K562 (cell line): Measurements from ENCODE around the gene OSCP1. TPM values are rescaled to one million over a fixed set of nuclear protein-coding genes. Genes with fewer than 3 reads are reported as not detected.
A peak's percentile ranks its signal among the peaks of the same experiment; 100 is the strongest.

Experiments used
- CCNT2 ChIP-seq: IDR thresholded peaks from 2 replicates; pipeline ENCODE4 v1.6.1; 2011; ENCODE audit warnings: borderline replicate concordance, low read depth, mild to moderate bottlenecking, moderate library complexity, mixed read lengths, low read length; ENCODE audit not compliant: insufficient read length; ENCODE audit errors: extremely low read depth
- CHD2 ChIP-seq: IDR thresholded peaks from 2 replicates; pipeline ENCODE4 v1.6.1; 2011; ENCODE audit warnings: low read depth, low read length
- ESRRB ChIP-seq: fragments of 250-450 bp; sonication (Bioruptor Pico); IDR thresholded peaks from 2 replicates; pipeline ENCODE4 v1.5.0; 2020; ENCODE audit warnings: mild to moderate bottlenecking, moderate library complexity, borderline replicate concordance
- GABPB2 ChIP-seq: fragments of 250-450 bp; sonication (Bioruptor Pico); conservative IDR thresholded peaks from 2 replicates; pipeline ENCODE4 v1.5.1; 2021; ENCODE audit warnings: mild to moderate bottlenecking
- GATAD2B ChIP-seq: fragments of 450-650 bp; IDR thresholded peaks from 2 replicates; pipeline ENCODE4 v1.6.1; 2017; ENCODE audit warnings: mild to moderate bottlenecking, borderline replicate concordance
- HMG20B ChIP-seq: fragments of 250-450 bp; sonication (Bioruptor Pico); IDR thresholded peaks from 2 replicates; pipeline ENCODE4 v1.5.0; 2021; ENCODE audit warnings: mild to moderate bottlenecking
- NFRKB ChIP-seq: fragments of 450-650 bp; IDR thresholded peaks from 2 replicates; pipeline ENCODE4 v1.6.1; 2016; ENCODE audit warnings: low read depth
- PKNOX1 ChIP-seq: fragments of 450-650 bp; IDR thresholded peaks from 2 replicates; pipeline ENCODE4 v1.6.1; 2016
- SMARCB1 ChIP-seq: IDR thresholded peaks from 2 replicates; pipeline ENCODE4 v1.6.1; 2011; ENCODE audit warnings: improper control_type of control experiment, low read depth; ENCODE audit not compliant: insufficient read length
- TAF15 ChIP-seq: fragments of 200-400 bp; formaldehyde crosslinking; IDR thresholded peaks from 2 replicates; pipeline ENCODE4 v1.6.1; 2017; ENCODE audit warnings: mild to moderate bottlenecking, low read depth, low read length, moderate library complexity
- TCF7 ChIP-seq: sonication (generic); IDR thresholded peaks from 2 replicates; pipeline ENCODE4 v1.6.1; 2016; ENCODE audit warnings: antibody characterized with exemption, borderline replicate concordance
- ZBTB43 ChIP-seq: sonication (generic); formaldehyde crosslinking; IDR thresholded peaks from 2 replicates; pipeline ENCODE4 v1.8.0; 2023; ENCODE audit warnings: mild to moderate bottlenecking, missing genetic modification reagents
- ZFPM2 ChIP-seq: fragments of 250-450 bp; sonication (Bioruptor Pico); IDR thresholded peaks from 2 replicates; pipeline ENCODE4 v1.5.1; 2022; ENCODE audit warnings: mild to moderate bottlenecking
- ZNF133 ChIP-seq: fragments of 250-450 bp; sonication (Bioruptor Pico); IDR thresholded peaks from 2 replicates; pipeline ENCODE4 v1.4.0; 2020; ENCODE audit warnings: mild to moderate bottlenecking
- ZNF644 ChIP-seq: fragments of 200-800 bp; sonication (Bioruptor generic); IDR thresholded peaks from 2 replicates; pipeline ENCODE4 v1.6.1; 2016; ENCODE audit warnings: low read depth, missing genetic modification characterization, missing compliant biosample characterization
- ZNF699 ChIP-seq: fragments of 250-450 bp; sonication (Bioruptor Pico); IDR thresholded peaks from 2 replicates; pipeline ENCODE4 v1.8.0; 2021; ENCODE audit warnings: mild to moderate bottlenecking, moderate library complexity; ENCODE audit not compliant: insufficient replicate concordance
- ZNF79 ChIP-seq: fragments of 250-450 bp; sonication (Bioruptor Pico); IDR thresholded peaks from 2 replicates; pipeline ENCODE4 v1.4.0; 2020; ENCODE audit warnings: low read depth, mild to moderate bottlenecking, moderate library complexity
- polyA plus RNA-seq, 8 experiments: library from polyadenylated mRNA; depleted of rRNA in 4 of 8; stranded (reverse) in 5 of 8; unstranded in 3 of 8; fragments of >200 nt; fragmentation: Nextera tagmentation in 2 of 8; fragmentation: Illumina TruSeq in 1 of 8; extraction: Ambion mirVana in 2 of 8; extraction: Trizol in 1 of 8; gene quantifications; 2 replicates each; pipeline versions ENCODE4 v1.2.1 to v1.2.3, GENCODE V29; 2011 to 2014; ENCODE audit warnings: inconsistent platforms in 1 of 8, missing spikeins in 1 of 8
- total RNA-seq, 7 experiments: library from RNA; depleted of rRNA in 6 of 7; stranded (reverse); fragments of >200 nt in 6 of 7; fragmentation: Illumina TruSeq in 2 of 7; extraction: Trizol in 2 of 7; gene quantifications; 2 replicates each; pipeline versions ENCODE4 v1.2.1 to v1.2.3, GENCODE V29; 2011 to 2021; ENCODE audit warnings: low replicate concordance in 1 of 7
- TF ChIP-seq, protein P1 (sequence below): fragments of 450-650 bp; IDR thresholded peaks from 2 replicates; pipeline ENCODE4 v1.6.1; 2018; ENCODE audit not compliant: partially characterized antibody
- TF ChIP-seq, protein P2 (sequence below): sonication (generic); formaldehyde crosslinking; IDR thresholded peaks from 2 replicates; pipeline ENCODE4 v1.8.0; 2022; ENCODE audit warnings: mild to moderate bottlenecking, missing genetic modification reagents
- TF ChIP-seq, protein P3 (sequence below): fragments of 450-650 bp; IDR thresholded peaks from 2 replicates; pipeline ENCODE4 v1.6.1; 2016; ENCODE audit warnings: borderline replicate concordance

Gene OSCP1
- total and polyA plus RNA-seq, 9 of the 15 experiments (the other 6 are each of a cell fraction or from before 2014, with no cell fraction given) = 0.15 to 0.40 (median 0.33) TPM; not detected in 5

DNA sequence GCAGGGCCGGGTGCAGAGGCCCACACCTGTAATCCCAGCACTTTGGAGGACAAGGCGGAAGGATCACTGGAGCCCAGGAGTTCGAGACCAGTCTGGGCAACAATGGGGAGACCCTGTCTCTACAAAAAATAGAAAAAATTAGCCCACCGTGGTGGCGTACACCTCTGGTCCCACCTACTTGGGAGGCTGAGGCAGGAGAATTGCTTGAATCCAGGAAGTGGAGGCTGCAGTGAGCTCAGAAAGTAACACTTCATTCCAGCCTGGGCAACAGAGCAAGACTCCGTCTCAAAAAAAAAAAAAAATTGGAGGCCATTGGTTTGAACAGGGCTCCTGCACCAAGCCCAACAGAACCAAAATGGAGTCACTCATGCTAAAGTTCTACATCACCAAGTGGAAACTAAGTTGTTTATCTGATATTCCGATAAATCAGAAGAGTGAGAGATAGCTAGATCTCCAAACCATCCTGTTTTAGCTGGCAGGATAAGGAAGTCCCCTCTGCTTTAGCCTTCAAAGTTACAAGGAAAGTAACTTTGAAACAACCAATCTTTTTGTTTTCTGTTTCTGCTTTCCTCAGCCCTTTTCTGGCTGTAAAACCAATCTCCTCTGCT lies 51.8 kb downstream of the OSCP1 start (continued):
- TF ChIP-seq, protein P1, sequence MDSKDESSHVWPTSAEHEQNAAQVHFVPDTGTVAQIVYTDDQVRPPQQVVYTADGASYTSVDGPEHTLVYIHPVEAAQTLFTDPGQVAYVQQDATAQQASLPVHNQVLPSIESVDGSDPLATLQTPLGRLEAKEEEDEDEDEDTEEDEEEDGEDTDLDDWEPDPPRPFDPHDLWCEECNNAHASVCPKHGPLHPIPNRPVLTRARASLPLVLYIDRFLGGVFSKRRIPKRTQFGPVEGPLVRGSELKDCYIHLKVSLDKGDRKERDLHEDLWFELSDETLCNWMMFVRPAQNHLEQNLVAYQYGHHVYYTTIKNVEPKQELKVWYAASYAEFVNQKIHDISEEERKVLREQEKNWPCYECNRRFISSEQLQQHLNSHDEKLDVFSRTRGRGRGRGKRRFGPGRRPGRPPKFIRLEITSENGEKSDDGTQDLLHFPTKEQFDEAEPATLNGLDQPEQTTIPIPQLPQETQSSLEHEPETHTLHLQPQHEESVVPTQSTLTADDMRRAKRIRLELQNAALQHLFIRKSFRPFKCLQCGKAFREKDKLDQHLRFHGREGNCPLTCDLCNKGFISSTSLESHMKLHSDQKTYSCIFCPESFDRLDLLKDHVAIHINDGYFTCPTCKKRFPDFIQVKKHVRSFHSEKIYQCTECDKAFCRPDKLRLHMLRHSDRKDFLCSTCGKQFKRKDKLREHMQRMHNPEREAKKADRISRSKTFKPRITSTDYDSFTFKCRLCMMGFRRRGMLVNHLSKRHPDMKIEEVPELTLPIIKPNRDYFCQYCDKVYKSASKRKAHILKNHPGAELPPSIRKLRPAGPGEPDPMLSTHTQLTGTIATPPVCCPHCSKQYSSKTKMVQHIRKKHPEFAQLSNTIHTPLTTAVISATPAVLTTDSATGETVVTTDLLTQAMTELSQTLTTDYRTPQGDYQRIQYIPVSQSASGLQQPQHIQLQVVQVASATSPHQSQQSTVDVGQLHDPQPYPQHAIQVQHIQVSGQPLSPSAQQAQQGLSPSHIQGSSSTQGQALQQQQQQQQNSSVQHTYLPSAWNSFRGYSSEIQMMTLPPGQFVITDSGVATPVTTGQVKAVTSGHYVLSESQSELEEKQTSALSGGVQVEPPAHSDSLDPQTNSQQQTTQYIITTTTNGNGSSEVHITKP = no peak
- TF ChIP-seq, protein P2, sequence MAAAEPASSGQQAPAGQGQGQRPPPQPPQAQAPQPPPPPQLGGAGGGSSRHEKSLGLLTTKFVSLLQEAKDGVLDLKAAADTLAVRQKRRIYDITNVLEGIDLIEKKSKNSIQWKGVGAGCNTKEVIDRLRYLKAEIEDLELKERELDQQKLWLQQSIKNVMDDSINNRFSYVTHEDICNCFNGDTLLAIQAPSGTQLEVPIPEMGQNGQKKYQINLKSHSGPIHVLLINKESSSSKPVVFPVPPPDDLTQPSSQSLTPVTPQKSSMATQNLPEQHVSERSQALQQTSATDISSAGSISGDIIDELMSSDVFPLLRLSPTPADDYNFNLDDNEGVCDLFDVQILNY (CRISPR knock-in tag) = no peak
- TF ChIP-seq TAF15 (no peak), ZNF133 (CRISPR knock-in tag) (0 out of 2 replicates have a peak, but pooled peaks have one; percentile 43), ESRRB (CRISPR knock-in tag) (no peak), GABPB2 (CRISPR knock-in tag) (no peak), NFRKB (no peak), ZFPM2 (CRISPR knock-in tag) (no peak), ZNF79 (CRISPR knock-in tag) (peak; percentile 69; the same call in 1 of the 2 replicates), CCNT2 (no peak), ZNF699 (CRISPR knock-in tag) (no peak), PKNOX1 (no peak), CHD2 (no peak), ZNF644 (tag) (peak; percentile 97), ZBTB43 (CRISPR knock-in tag) (no peak), GATAD2B (no peak), HMG20B (CRISPR knock-in tag) (no peak), SMARCB1 (no peak), TCF7 (no peak)
- TF ChIP-seq, protein P3, sequence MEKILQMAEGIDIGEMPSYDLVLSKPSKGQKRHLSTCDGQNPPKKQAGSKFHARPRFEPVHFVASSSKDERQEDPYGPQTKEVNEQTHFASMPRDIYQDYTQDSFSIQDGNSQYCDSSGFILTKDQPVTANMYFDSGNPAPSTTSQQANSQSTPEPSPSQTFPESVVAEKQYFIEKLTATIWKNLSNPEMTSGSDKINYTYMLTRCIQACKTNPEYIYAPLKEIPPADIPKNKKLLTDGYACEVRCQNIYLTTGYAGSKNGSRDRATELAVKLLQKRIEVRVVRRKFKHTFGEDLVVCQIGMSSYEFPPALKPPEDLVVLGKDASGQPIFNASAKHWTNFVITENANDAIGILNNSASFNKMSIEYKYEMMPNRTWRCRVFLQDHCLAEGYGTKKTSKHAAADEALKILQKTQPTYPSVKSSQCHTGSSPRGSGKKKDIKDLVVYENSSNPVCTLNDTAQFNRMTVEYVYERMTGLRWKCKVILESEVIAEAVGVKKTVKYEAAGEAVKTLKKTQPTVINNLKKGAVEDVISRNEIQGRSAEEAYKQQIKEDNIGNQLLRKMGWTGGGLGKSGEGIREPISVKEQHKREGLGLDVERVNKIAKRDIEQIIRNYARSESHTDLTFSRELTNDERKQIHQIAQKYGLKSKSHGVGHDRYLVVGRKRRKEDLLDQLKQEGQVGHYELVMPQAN = no peak
